GM12892 (cell line): ENCODE results near the gene CD53.

Experiments
- POLR2A ChIP-seq: IDR thresholded peaks from 2 replicates; pipeline ENCODE4 v1.6.1; 2011; ENCODE audit warnings: low read depth, low read length, control low read depth
- TAF1 ChIP-seq: IDR thresholded peaks from 2 replicates; pipeline ENCODE4 v1.6.1; 2011; ENCODE audit warnings: low read depth, mild to moderate bottlenecking, control low read depth, low read length, borderline replicate concordance

DNA sequence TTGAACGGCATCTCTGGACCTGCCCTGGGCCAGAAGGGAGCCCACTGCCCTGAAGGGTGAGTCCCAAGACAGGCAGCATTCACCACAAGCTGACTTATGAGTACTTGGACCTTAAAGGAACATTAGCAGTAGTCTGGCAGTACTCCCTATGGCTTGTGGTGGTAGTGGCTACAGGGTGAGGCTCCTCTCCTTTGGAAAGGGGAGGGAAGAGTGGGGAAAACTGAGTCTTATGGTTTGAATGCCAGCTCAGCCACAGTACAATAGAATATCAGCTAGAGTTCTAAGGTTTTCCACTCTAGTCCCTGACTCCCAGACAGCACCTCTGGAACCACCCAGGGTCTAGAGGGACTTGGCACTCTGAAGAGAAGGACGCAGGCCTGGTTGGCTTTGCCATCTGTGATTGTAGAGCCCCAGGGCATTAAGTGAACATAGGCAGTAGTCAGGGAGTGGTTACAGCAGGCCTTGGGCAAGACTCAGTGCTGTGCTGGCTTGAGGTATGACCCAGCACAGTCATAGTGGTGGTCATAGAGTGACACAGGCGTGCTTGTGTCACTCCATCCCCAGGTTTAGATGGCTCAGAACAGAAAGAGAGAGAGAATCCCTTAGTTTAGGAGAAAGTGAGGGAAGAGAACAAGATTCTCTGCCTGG is 31.0 kb downstream of the CD53 start:
- no peak; the same call in 1 of the 2 replicates for TF ChIP-seq POLR2A
- TF ChIP-seq TAF1, result no peak
